Mesendoderm (in vitro differentiated cells): ENCODE measurements around the gene SNAP29.
"Not testable (repeated sequence)": the region's sequence is repeated elsewhere in the genome, so short reads cannot be mapped to it uniquely, and the experiment has no call there.

ENCODE experiments used
- DNase-seq: peaks from one replicate; pipeline ENCODE4 v3.0.0; 2013
- H2AK5ac ChIP-seq: 2 replicates; pipeline ENCODE4 v1.6.1; 2013; ENCODE audit warnings: low read length, inconsistent platforms
- H2BK120ac ChIP-seq: 2 replicates; pipeline ENCODE4 v1.6.1; 2013; ENCODE audit warnings: low read depth, mild to moderate bottlenecking, low read length, moderate library complexity, mixed read lengths
- H2BK15ac ChIP-seq: replicated peaks from 2 replicates; pipeline ENCODE4 v1.6.1; 2013; ENCODE audit warnings: low read depth, mild to moderate bottlenecking, moderate library complexity
- H2BK5ac ChIP-seq: 2 replicates; pipeline ENCODE4 v1.6.1; 2013; ENCODE audit warnings: low read length, inconsistent platforms
- H3K18ac ChIP-seq: 2 replicates; pipeline ENCODE4 v1.6.1; 2013; ENCODE audit warnings: mild to moderate bottlenecking, low read length, mixed read lengths
- H3K23ac ChIP-seq: one replicate; pipeline ENCODE4 v1.6.1; 2013; ENCODE audit warnings: low read length
- H3K27ac ChIP-seq: 2 replicates; pipeline ENCODE4 v1.5.1; 2013; ENCODE audit warnings: low read depth, mild to moderate bottlenecking, inconsistent platforms, low read length, moderate library complexity
- H3K27me3 ChIP-seq: 2 replicates; pipeline ENCODE4 v1.6.1; 2013; ENCODE audit warnings: low read length, control low read depth, mild to moderate bottlenecking, inconsistent platforms; ENCODE audit not compliant: insufficient read depth, poor library complexity
- H3K36me3 ChIP-seq: 2 replicates; pipeline ENCODE4 v1.6.1; 2013; ENCODE audit warnings: low read length, inconsistent platforms; ENCODE audit not compliant: control insufficient read depth, insufficient read depth
- H3K4ac ChIP-seq: one replicate; pipeline ENCODE4 v1.6.1; 2013; ENCODE audit warnings: low read depth, mild to moderate bottlenecking, low read length, moderate library complexity
- H3K4me1 ChIP-seq: 2 replicates; pipeline ENCODE4 v1.6.1; 2013; ENCODE audit warnings: low read depth, low read length, inconsistent platforms; ENCODE audit not compliant: control insufficient read depth
- H3K4me2 ChIP-seq: 2 replicates; pipeline ENCODE4 v1.6.1; 2013; ENCODE audit warnings: low read length
- H3K4me3 ChIP-seq: 2 replicates; pipeline ENCODE4 v1.5.1; 2013; ENCODE audit warnings: mild to moderate bottlenecking, low read length
- H3K56ac ChIP-seq: one replicate; pipeline ENCODE4 v1.6.1; 2013; ENCODE audit warnings: low read length
- H3K79me1 ChIP-seq: 2 replicates; pipeline ENCODE4 v1.6.1; 2013; ENCODE audit warnings: low read length, inconsistent platforms
- H3K79me2 ChIP-seq: 2 replicates; pipeline ENCODE4 v1.6.1; 2013; ENCODE audit warnings: mild to moderate bottlenecking, low read length; ENCODE audit not compliant: control insufficient read depth, insufficient read depth
- H3K9ac ChIP-seq: 2 replicates; pipeline ENCODE4 v1.6.1; 2013; ENCODE audit warnings: low read length, inconsistent platforms
- H4K5ac ChIP-seq: one replicate; pipeline ENCODE4 v1.6.1; 2013; ENCODE audit warnings: low read length
- H4K8ac ChIP-seq: one replicate; pipeline ENCODE4 v1.6.1; 2013; ENCODE audit warnings: low read depth, mild to moderate bottlenecking, control low read depth, low read length, moderate library complexity
- WGBS: extraction: QIAGEN DNeasy Blood & Tissue Kit; methylation state at CpG from one replicate; pipeline ENCODE4 v1.1.7; 2013; ENCODE audit warnings: low lambda C conversion rate, missing lambda C conversion rate; ENCODE audit not compliant: insufficient coverage; ENCODE audit errors: extremely low coverage; 5-methylcytosine and 5-hydroxymethylcytosine counted together

The SNAP29 gene

DNA sequence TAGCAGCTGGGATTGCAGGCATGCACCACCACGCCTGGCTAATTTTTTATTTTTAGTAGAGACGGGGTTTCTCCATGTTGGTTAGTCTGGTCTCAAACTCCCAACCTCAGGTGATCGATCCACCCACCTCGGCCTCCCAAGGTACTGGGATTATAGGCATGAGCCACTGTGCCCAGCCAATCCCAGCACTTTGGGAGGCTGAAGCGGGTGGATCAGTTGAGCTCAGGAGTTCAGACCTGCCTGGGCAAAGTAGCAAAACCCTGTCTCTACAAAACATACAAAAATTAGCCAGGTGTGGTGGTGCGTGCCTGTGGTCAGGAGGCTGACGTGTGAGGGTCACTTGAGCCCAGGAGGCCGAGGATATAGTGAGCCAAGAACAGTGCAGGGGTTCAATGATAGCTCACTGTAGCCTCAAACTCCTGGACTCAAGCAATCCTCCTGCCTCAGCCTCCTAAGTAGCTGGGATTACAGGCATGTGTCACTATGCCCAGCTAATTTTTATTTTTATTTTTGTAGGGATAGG is 37.0 kb upstream of the SNAP29 start:
- H3K36me3 ChIP-seq, H3K27ac ChIP-seq, DNase-seq: not testable (repeated sequence)

GRCh38 chr22:20822240-20822639 is 36.6 kb upstream of the SNAP29 start:
- H3K79me2 ChIP-seq: no peaks in the 10 kb centered on the region
- no peak overlapping the region for H2BK120ac ChIP-seq
- no peak for DNase-seq
- H4K5ac ChIP-seq: no peak overlapping the region
- H3K23ac ChIP-seq: no peak overlapping the region
- H3K4ac ChIP-seq: no peak overlapping the region
- no peaks in the 10 kb centered on the region for H3K79me1 ChIP-seq
- no peaks in the 10 kb centered on the region for H3K36me3 ChIP-seq
- H3K27ac ChIP-seq: no peak overlapping the region
- no peaks in the 10 kb centered on the region for H3K4me1 ChIP-seq
- H3K56ac ChIP-seq: no peak overlapping the region
- WGBS: no CpG with 5 or more reads among the region's 5 CpGs
- H2BK5ac ChIP-seq: no peak overlapping the region
- H3K4me3 ChIP-seq: no peak overlapping the region
- no peak overlapping the region for H2AK5ac ChIP-seq
- no peak overlapping the region for H2BK15ac ChIP-seq
- H3K9ac ChIP-seq: no peak overlapping the region
- no peaks in the 10 kb centered on the region for H3K27me3 ChIP-seq
- H3K18ac ChIP-seq: no peak overlapping the region
- no peak overlapping the region for H3K4me2 ChIP-seq
- H4K8ac ChIP-seq: no peak overlapping the region

More for the DNA sequence above, 37.0 kb upstream of the SNAP29 start:
- H3K4me3 ChIP-seq, H3K79me2 ChIP-seq, H3K27me3 ChIP-seq, H3K9ac ChIP-seq, H3K4ac ChIP-seq, H3K4me1 ChIP-seq, H3K23ac ChIP-seq, H3K18ac ChIP-seq, H3K56ac ChIP-seq, H2BK120ac ChIP-seq, H4K8ac ChIP-seq, H4K5ac ChIP-seq, H3K79me1 ChIP-seq, H2AK5ac ChIP-seq, H3K4me2 ChIP-seq, H2BK15ac ChIP-seq, H2BK5ac ChIP-seq: not testable (repeated sequence)
- no CpG with 5 or more reads among the region's 8 CpGs for WGBS

DNA sequence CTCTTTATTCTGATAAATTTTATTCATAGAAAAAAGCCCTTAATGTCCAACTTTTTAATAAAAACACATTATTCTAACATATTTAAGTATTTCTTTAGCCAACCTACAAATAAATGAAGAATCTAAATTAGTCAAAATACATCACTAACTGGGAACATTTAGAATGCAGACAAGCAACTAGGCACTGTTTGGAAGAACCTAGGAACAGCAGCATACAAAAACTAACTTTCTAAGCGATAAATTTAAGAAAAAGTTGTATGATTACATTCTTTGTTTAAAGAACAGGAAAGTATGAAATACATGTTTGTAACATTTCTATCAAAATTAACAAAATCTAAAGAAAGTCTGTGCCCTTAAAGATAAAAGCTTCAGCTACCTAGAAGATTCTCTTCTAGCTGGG is 35.5 kb upstream of the SNAP29 start:
- Histone ChIP-seq H3K4me1 (no peaks in the 10 kb centered on the region), H3K79me2 (no peaks in the 10 kb centered on the region), H2AK5ac (no peak overlapping the region), H3K36me3 (no peaks in the 10 kb centered on the region), H3K4ac (no peak overlapping the region), H3K27me3 (no peaks in the 10 kb centered on the region), H3K79me1 (no peaks in the 10 kb centered on the region), H2BK5ac (no peak overlapping the region), H3K18ac (no peak overlapping the region), H3K23ac (no peak overlapping the region), H3K27ac (no peak overlapping the region), H3K56ac (no peak overlapping the region), H4K8ac (no peak overlapping the region), H4K5ac (no peak overlapping the region), H2BK15ac (no peak overlapping the region), H3K9ac (no peak overlapping the region), H3K4me2 (no peak overlapping the region), H3K4me3 (no peak overlapping the region), H2BK120ac (no peak overlapping the region)
- WGBS: no CpG with 5 or more reads among the region's 1 CpG
- DNase-seq: no peak

DNA sequence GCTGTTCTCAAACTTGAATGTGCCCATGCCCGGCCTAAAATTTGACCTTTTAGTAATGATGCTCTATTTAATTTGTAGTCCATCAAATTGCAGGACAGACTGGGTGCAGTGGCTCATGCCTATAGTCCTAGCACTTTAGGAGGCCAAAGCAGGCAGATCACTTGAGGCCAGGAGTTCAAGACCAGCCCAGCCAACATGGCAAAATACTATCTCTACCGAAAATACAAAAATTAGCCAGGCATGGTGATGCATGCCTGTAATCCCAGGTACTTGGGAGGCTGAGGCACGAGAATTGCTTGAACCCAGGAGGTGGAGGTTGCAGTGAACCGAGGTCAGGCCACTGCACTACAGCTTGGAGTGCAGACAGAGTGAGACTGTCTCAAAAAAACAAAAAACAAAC is 33.6 kb upstream of the SNAP29 start:
- H3K4me1 ChIP-seq, H3K56ac ChIP-seq, H3K79me1 ChIP-seq, H2AK5ac ChIP-seq, H2BK5ac ChIP-seq, H3K27me3 ChIP-seq, H2BK120ac ChIP-seq, H3K4me3 ChIP-seq, H2BK15ac ChIP-seq, H3K27ac ChIP-seq, H3K4me2 ChIP-seq, H3K4ac ChIP-seq, H4K8ac ChIP-seq, DNase-seq, H4K5ac ChIP-seq, H3K23ac ChIP-seq, H3K36me3 ChIP-seq, H3K79me2 ChIP-seq, H3K9ac ChIP-seq, H3K18ac ChIP-seq: not testable (repeated sequence)
- WGBS: no CpG with 5 or more reads among the region's 4 CpGs

DNA sequence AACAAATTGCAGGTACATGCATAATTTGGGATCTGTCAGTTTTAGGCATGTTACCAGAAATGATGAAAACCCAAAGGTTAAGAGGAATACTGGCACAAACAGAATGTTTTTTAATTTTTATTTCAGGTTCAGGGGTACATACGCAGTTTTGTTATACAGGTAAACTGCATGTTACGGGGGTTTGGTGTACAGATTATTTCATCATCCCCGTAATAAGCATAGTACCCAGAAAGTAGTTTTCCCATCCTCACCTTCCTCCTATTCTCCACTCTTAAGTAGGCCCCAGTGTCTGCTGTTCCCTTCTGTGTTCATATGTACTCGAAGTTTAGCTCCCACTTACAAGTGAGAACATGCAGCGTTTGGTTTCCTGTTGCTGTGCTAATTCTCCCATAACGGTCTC is 33.2 kb upstream of the SNAP29 start:
- no peaks in the 10 kb centered on the region for H3K4me1 ChIP-seq
- no peak overlapping the region for H4K5ac ChIP-seq
- H3K56ac ChIP-seq: no peak overlapping the region
- WGBS: no CpG with 5 or more reads among the region's 6 CpGs
- H2BK120ac ChIP-seq: no peak overlapping the region
- no peak overlapping the region for H2AK5ac ChIP-seq
- H3K9ac ChIP-seq: no peak overlapping the region
- no peak overlapping the region for H3K23ac ChIP-seq
- H3K4ac ChIP-seq: no peak overlapping the region
- no peak overlapping the region for H4K8ac ChIP-seq
- H3K18ac ChIP-seq: no peak overlapping the region
- no peaks in the 10 kb centered on the region for H3K36me3 ChIP-seq
- no peak overlapping the region for H3K27ac ChIP-seq
- no peak overlapping the region for H3K4me2 ChIP-seq
- no peak overlapping the region for H2BK5ac ChIP-seq
- H3K27me3 ChIP-seq: no peaks in the 10 kb centered on the region
- H3K79me2 ChIP-seq: no peaks in the 10 kb centered on the region
- no peak for DNase-seq
- no peak overlapping the region for H3K4me3 ChIP-seq
- H2BK15ac ChIP-seq: no peak overlapping the region
- H3K79me1 ChIP-seq: no peaks in the 10 kb centered on the region

- not testable (repeated sequence) for H4K5ac ChIP-seq, H3K79me1 ChIP-seq, H3K9ac ChIP-seq, H3K18ac ChIP-seq, H3K79me2 ChIP-seq, H3K56ac ChIP-seq, H3K27ac ChIP-seq, H3K23ac ChIP-seq, H3K4me3 ChIP-seq, H3K4me2 ChIP-seq, DNase-seq, H2BK120ac ChIP-seq, H3K4ac ChIP-seq, H3K4me1 ChIP-seq, H3K36me3 ChIP-seq, H2BK15ac ChIP-seq, H4K8ac ChIP-seq, H3K27me3 ChIP-seq, H2AK5ac ChIP-seq, H2BK5ac ChIP-seq
- no CpG with 5 or more reads among the region's 5 CpGs for WGBS
These were observed 32.2 kb upstream of the SNAP29 start for GRCh38 chr22:20826373-20827152.
